Cerebellar nuclear complex (tissue), 1 donor: ENCODE results near the gene RBM6.
A peak's percentile ranks its signal among the peaks of the same experiment; 100 is the strongest.
"Not testable (repeated sequence)": the region's sequence is repeated elsewhere in the genome, so short reads cannot be mapped to it uniquely, and the experiment has no call there.

ENCODE experiments used
- DNase-seq, 2 experiments: peaks; one replicate each; lab custom pipeline; 2025; lab: John Stamatoyannopoulos, UW

RBM6 gene

DNA sequence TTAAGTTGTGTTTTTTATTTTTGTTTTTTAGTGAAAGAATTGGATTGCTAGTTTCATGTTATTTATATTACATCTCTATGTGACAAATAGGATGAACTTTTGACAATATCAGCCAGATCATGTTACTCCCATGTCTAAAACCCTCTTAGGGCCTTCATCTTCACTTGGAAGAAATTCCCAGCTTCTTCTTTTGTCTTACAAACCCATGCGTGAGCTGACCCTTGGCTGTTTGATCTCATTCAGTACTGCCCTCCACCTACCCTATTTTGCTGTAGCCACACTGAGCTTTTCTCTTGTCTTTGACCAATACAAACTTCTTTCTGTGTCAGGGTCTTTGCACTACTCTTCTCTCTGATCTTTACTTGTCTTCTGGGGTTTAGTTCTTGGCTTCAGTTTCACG is 37.0 kb downstream of the RBM6 start:
- no peak for DNase-seq

DNA sequence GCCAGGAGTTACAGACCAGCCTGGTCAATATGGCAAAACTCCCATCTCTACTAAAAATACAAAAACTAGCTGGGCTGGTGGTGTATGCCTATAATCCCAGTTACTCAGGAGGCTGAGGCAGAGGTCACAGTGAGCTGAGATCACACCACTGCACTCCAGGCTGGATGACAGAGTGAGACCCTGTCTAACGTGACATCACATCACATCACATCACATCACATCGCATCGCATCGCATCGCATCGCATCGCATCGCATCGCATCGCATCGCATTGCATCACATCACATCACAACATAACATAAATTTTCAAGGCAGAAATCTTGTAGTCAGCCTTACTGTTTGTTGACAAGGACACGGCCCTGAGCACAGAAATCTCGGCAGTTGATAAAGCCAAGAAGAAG is 44.4 kb downstream of the RBM6 start:
- no peak for DNase-seq

DNA sequence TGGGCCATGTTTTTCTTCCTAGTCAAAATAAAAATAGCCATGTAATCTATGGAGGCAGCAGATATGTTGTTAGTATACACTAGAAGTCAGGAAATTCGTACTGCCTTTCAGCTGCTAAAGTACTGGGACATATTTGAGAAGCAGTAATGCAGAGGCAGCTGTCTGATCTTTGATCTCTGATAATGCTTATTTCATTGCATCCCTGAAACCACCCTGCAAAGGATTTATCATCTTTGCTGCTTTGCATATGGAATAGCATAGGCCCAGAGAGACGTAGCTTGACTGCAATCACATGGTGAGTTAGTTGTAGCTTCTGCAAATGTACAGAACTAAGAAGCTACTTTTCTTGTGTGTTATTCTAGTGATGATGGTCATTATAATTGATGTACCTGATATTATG is 52.4 kb downstream of the RBM6 start:
- DNase-seq, result no peak

DNA sequence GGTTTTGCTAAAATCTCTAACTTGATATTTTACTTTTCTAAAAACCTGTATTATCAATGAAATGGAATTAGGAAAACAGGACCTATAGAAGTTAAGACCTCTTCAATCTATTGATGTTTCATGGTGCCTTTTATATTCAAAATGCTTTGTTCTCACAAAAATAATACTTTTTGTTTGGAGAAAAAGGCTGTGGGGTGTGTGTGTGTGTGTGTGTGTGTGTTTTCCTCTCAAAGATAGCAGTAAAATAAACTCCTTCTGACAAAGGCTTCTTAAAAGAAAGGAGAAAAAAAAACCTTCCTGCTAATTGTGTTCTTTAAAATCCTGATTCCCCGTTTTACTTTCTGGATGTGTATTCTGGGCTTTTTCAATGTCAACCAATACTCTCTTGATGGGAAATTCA is 54.5 kb downstream of the RBM6 start:
- no peak for DNase-seq

DNA sequence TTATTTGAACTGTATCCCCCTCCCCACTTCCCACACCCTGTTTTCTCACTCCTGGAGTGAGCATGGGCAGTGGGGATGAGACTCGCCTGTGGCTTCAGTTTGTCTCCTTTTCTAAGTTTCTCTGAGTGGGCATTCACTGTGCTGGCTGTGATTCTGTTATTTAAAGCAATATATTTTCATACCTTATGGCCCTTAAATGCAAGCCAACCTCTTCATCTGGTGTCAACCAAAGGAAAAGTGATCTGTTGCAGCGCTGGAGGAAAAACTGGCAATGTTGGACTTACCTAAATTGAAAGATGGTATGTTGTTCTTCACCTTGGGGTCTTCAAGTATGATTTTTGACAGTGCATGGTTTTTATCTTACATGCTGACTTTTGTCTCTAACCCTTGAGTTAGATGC is 56.1 kb downstream of the RBM6 start:
- DNase-seq, result no peak

DNA sequence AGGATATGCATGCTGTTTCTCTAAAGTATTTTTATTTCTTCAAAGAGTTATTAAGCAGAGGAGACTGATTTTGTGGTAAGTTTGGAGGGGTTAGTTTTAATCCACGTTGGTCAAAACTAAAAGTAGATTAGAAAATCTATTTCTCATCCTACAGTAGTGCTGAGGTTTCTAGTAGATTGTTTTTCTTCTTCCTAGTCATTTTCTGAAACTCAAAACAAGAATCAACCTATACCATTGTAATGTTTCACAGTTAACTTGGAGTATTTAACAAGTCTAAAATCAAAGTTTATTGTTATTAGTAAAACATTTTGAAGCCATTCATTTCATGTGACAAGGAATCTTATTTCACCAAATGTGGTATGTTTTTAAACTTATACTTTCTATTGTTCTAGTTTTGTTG is 57.9 kb downstream of the RBM6 start:
- no peak for DNase-seq

DNA sequence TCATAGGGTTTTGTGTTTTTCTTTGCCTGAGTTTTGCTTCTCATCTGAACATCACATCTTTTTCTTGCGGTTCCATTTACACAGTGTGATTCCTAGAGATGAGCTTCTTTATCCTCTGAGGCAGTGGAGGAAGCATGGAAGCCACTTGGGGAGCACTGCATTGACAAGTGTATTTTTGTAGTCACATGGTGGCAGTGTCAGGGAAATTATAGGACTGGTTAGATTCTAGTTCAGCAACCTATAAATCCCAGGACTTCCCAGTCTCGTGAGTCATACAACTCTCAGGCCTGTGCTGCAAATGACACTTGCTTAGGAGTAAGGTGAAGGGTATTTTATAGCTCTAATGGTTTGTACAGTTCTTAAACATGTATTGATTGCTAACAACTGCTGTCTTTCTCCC is 58.4 kb downstream of the RBM6 start:
- DNase-seq, result no peak

DNA sequence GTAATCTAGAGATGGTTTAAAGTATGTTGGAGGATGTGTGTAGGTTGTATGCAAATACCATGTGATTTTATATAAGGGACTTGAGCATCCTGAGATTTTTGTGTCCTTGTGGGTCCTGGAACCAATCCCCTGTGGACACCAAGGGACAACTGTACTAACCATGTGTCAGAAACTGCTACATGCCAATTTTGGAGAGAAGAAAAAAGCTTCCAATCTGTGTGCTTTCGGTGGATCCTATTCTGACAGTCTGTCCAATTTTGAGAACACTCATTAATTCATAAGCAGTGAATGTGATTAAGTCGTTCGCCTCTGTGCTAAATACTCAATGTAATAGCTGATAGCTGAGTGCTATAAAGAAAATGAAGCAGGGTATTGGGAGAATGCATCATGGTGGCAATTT is 61.6 kb downstream of the RBM6 start:
- DNase-seq, result no peak

DNA sequence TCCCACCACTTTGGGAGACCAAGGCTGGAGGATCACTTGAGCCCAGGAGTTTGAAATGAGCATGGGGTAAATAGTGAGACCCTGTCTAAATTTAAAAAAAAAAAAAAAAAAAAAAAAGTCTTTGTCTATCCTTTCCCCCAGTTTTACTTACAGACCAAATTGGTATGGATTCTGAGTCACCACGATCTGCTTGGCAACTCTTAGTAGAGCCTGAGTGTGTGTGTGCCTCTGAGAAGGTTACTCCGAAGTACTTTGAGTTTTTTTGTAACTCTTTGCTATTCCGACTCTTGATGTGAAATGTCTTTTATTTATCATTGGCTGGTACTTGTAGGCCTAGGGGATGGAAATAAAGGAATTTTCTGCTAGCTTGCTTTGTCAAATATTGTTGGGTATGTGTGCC is 63.3 kb downstream of the RBM6 start:
- no peak for DNase-seq

DNA sequence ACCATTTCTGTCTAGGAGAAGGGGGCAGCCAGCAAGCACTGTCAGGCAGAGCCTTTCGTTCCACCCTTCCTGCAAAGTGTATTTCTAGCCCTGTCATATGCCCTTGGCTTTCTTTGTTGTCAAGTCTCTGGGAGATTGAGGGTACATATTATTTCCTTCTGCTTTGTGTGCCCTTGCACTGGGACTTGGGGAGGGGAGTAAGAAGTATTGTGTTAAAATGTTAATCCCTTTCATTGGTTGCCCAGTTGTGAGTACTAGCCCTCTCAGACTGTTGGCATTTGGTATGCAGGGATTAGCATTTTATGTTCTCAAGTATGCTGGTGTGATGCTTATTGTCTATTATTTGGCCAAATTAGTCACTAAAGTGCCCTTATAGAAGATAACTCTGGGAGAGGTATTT is 63.9 kb downstream of the RBM6 start:
- no peak for DNase-seq

DNA sequence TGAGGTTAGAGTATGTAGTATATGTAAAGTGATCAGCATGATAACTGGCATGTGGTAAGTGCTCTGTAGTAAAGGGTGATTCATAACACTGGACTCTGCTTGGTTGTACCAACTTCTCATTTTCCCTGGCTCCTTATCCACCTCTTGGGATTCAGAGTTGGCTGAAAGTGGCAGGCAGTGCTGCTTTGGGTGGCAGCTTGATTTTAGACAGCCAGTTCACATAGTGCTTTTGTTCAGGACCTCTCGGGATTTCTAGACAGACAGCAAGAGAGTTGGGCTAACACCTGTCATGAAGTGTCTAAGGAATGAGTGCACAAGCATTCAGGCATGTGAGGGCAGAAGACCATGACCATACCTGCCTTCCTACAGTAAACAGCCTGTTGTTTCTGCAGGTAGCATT is 69.0 kb downstream of the RBM6 start:
- DNase-seq, result no peak

DNA sequence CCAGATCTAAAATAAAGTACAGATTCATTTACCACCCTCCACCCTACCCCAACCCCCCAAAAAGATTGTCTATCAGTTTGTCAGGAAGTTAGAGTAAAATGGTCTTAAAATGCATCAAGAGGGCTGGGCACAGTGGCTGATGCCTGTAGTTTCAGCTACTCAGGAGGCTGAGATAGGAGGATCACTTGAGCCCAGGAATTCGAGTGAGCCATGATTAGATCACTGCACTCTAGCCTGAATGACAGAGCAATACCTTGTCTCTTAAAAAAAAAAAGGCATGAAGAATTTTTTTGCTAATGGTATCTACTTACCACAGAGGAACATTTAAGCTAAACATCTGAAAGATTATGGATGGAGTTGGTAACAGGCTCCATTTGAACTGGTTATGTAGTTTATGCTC is 71.0 kb downstream of the RBM6 start:
- no peak for DNase-seq

DNA sequence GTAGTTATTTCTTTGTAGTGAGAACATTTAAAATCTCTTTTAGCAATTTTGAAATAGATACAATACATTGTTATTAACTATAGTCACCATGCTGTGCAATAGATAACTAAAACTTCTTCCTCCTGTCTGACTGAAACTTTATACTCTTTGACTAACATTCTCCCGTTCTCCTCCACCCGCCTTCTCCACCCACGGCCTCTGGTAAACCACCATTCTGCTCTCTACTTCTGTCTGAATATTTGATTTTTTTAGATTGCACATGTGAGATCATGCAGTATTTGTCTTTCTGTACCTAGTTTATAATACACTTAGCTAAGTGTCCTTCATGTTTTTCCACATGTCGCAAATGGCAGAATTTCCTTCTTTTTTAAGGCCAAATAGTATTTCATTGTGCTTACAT is 76.0 kb downstream of the RBM6 start:
- DNase-seq, result no peak

DNA sequence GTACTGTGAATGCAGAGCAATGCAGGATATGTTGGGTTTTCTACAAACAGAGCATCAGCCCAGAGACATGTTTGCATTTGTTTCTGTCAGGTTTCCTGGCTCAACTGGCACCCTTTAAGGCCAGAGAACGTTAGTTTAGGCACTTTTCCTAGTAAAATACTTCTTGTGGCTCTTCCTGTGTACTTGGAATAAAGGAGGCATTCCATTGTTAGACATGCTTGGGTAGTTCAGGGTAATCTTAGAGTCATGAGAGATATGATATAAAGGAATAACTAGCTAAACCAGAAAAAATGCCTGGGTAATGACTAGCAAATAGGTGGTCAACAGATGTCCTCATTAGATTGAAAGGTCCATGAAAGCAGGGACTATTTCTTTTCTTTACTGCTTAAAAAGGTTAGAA is 88.4 kb downstream of the RBM6 start:
- DNase-seq, result no peak

DNA sequence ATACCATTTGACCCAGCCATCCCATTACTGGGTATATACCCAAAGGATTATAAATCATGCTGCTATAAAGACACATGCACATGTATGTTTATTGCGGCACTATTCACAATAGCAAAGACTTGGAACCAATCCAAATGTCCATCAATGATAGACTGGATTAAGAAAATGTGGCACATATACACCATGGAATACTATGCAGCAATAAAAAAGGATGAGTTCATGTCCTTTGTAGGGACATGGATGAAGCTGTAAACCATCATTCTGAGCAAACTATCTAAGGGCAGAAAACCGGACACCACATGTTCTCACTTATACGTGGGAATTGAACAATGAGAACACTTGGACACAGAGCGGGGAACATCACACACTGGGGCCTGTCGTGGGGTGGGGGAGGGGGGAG is 91.3 kb downstream of the RBM6 start:
- not testable (repeated sequence) for DNase-seq

DNA sequence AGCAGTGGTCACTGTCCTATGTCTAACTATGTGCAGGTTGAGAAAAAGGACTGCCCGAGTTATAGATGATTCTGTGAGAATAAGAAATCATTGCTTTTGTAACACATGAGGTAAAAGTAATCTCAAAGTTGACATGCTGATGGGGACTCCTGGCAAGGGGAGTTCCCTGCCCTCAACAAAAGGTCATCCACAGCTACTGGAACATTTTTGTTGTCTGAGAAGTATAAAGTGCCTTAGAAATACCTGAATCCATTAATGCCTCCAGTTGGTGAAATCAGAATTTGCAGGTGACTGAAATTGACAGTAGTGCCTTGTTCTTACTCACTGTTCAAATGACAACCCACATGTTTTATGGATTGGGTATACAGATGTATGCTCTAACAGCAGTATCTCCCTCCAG is 105.0 kb downstream of the RBM6 start:
- no peak for DNase-seq

DNA sequence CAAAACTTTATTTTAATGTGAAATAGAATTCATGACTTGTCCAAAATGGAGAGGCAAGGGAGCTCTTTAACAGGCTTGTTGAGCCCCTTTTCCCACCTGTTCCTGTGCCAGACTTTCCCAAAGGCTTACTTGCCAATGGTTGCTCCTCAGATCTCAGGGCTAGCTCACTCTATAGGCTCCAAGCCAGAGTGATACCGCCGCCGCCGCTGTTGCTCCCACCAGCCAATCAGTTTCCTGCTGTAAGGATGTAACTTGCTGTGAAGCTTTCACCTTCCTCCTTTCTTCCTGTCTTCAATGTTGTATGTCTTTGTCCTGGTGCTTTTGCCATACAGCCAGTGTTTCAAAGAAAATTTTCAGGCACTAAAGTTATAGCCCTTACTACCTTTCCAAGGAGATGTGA is 107.5 kb downstream of the RBM6 start:
- no peak for DNase-seq

DNA sequence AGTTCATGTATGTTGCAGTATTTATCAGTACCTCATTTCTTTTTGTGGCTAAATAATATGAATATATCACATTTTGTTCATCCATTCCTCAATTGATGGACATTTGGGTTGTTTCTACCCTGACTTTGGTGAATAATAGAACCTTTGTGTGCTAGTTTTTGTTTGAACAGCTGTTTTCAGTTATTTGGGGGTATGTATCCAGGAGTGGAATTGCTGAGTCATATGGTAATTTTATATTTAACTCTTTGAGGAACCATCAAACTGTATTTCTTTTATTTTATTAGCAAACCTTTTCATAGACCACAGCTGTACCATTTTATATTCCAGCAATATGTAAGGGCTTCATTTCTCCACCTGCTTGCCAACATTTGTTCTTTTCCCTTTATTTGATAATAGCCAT is 110.4 kb downstream of the RBM6 start:
- DNase-seq, result no peak

DNA sequence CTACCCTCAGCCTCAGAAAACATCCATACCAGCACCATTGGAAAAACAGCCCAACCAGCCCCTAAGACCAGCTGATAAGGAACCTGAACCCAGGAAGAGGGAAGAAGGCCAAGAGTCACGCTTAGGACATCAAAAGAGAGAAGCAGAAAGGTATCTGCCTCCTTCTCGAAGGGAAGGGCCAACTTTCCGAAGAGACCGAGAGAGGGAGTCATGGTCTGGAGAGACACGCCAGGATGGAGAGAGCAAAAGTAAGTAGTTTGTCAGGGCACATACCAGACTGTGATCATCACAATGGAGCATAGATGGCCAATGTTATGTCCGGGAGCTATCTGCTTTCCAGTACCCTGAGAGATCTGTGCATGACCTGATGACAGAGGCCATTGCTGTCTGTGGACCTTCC is 117.8 kb downstream of the RBM6 start:
- DNase-seq, result no peak

DNA sequence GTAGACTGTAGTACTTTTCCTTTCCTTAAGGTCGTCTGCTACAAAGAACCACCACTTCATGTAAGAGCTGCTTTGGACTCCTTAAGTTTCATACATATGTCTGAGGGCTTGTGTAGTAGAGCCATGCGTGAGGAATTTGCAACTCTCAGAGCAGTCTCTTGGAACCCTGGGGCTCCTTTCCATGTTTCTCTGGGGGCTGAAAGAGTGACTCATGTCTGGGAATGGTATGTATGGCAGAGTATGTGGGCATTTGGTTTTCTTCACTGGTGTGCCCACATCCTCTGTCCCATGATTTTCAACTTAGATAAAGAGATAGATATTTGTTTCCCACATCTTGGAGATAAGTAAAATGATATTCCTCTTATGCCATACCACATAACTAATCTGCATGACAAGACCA is 128.2 kb downstream of the RBM6 start:
- no peak for DNase-seq

DNA sequence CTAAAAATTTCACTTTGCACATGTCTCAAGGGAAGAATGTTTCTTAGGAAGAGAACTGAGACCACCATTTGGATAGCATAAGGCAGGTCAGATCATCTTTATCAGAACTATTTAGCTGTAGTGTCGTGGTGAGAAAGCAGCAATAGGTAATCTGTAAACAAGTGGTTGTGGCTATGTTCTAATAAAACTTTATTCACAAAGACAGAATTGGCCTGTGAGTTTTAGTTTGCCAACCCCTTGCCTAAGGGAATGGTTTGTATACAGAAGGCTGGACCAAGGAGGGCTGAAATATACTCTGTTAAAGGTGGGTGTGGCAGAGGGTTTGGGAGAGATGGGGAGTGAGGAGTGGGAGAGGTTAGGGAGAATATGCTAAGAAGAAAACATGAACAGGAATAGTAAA is 138.1 kb downstream of the RBM6 start:
- no peak for DNase-seq

DNA sequence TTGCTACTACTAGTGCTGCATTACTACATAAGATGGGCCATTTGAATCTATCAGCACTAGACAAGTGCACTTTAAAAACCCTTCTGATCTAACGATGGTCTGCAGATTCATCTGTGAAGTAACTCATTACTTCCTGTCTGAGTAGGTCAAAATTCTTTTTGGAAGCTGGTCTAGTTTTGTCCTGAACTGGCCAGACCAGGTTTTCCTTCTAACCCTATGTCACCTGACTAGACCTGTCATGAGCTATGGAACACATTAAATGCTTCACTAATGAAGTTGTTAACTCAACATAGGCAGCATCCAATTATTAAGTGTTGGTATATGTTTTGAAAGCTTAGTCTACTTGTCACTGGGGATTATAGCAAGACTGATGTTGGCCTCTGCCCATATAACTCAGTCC is 138.7 kb downstream of the RBM6 start:
- no peak for DNase-seq

DNA sequence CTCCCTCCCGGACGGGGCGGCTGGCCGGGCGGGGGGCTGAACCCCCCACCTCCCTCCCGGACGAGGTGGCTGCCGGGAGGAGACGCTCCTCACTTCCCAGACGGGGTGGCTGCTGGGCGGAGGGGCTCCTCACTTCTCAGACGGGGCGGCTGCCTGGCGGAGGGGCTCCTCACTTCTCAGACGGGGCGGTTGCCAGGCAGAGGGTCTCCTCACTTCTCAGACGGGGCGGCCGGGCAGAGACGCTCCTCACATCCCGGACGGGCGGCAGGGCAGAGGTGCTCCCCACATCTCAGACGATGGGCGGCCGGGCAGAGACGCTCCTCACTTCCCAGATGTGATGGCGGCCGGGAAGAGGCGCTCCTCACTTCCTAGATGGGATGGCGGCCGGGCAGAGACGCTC is 145.0 kb downstream of the RBM6 start:
- DNase-seq, result not testable (repeated sequence)

DNA sequence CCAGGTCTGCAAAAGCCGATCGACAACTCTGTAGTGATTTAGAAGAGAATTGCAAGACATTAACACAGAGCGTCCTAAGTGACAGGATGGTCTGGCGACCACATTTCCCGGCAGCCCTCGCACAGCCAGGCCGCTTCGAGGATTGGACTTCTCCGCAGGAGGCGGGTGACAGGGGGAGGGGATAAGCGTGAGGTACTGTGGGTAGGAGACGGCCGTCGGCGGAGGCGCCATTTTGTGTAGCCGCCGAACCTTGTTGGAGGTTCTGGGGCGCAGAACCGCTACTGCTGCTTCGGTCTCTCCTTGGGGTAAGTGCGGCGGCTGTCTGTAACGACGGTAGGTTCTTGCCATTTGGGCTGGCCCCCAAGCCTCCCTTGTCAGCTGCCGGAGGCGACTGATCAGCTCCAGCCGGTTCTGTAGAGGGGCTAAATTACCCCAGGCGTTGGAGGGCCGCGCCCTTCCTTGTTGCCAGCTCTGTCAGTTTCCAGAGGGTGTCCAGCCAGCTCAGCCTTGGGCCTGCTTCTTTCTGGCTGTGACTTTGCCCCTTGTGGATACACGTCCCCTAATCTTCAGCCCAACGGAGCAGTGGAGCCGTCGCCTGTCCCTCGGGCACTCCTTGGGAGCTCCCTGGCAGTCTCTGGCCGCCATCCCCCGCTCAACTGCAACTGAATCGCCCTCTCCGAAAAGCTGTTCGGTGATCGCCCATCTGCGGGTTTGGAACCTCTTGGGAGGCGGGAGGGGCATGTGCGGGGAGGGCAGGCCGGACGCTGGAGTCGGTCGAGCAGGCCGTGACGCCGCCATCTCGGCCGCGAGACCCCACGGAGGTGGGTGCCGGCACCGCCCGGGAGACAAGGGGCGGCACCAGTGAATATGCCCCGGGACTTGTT is 149.0 kb downstream of the RBM6 start, which contains the start of gene RBM5:
Gene RBM5, plus strand, starts transcription at position 195 of the 884 bp plus-strand sequence. CDS start 1,516 bp downstream, outside the sequence.
- peak; percentile 40 to 83 for DNase-seq
